ENCODE data around the gene BUB1B. TPM values are rescaled to one million over a fixed set of nuclear protein-coding genes. Genes with fewer than 3 reads are reported as not detected.
A peak's percentile ranks its signal among the peaks of the same experiment; 100 is the strongest.
"Not testable (repeated sequence)": the region's sequence is repeated elsewhere in the genome, so short reads cannot be mapped to it uniquely, and the experiment has no call there.

The BUB1B gene
- 0.85 TPM for total RNA-seq
- long read RNA-seq, partial matches to known transcripts: 0 of 2 reads
- long read RNA-seq, other reads (novel, unspliced or antisense): 1 of 2 reads

DNA sequence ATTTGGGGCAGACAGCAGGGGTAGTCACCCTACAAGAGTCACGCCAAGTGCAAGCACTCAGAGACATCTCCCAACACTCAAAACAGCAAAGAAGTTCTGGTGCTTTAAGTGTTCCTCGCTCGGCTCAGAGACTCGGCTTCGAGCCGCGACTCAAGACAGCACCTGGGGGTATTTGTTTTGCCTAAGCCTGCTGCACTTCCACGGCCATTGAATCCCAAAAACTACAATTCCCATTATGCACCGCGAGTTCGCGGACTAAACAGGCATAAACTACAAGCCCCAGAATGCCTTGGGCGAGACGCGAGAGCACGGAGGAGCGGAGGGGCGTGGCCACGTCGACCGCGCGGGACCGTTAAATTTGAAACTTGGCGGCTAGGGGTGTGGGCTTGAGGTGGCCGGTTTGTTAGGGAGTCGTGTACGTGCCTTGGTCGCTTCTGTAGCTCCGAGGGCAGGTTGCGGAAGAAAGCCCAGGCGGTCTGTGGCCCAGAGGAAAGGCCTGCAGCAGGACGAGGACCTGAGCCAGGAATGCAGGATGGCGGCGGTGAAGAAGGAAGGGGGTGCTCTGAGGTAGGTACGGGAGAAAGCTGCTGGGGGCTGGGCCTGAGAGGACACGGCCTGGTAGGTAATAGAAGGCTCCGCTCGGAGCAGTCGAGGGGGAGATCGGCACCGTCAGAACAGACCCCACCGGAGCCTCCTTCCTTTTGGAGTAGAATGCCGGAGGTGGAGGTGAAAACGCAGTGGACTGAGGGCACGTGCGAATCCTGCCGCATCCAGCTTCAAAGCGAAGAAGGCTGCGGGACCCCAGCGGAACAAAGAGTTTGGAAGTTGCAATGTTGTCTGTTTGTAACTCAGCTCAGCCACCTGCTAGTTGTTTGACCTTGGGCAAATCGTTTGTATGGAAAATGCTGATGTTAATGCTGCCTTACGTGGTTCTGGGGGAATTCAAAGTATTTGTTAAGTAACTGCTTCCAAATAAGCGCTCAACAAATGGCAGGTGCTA, at the start of gene BUB1B:
TSS of gene BUB1B (plus strand) at position 381 of the 1,000 bp plus-strand sequence. CDS start at position 533, 152 bp downstream.
- DNase-seq: peak; percentile 89
- peak within 1 kb of the TSS; percentile 75 for H3K4me3 ChIP-seq
- no peaks in the 10 kb centered on the region for H3K36me3 ChIP-seq
- no peaks in the 10 kb centered on the region for H3K27me3 ChIP-seq (ENCODE audit: low read depth)
- no peaks in the 10 kb centered on the region for H3K9me3 ChIP-seq (replicated peaks)
- TF ChIP-seq, protein P1, sequence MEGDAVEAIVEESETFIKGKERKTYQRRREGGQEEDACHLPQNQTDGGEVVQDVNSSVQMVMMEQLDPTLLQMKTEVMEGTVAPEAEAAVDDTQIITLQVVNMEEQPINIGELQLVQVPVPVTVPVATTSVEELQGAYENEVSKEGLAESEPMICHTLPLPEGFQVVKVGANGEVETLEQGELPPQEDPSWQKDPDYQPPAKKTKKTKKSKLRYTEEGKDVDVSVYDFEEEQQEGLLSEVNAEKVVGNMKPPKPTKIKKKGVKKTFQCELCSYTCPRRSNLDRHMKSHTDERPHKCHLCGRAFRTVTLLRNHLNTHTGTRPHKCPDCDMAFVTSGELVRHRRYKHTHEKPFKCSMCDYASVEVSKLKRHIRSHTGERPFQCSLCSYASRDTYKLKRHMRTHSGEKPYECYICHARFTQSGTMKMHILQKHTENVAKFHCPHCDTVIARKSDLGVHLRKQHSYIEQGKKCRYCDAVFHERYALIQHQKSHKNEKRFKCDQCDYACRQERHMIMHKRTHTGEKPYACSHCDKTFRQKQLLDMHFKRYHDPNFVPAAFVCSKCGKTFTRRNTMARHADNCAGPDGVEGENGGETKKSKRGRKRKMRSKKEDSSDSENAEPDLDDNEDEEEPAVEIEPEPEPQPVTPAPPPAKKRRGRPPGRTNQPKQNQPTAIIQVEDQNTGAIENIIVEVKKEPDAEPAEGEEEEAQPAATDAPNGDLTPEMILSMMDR (IDR thresholded peaks at IDR 0.05; ENCODE audit: borderline replicate concordance): no peak
- intact Hi-C loops (cut with micrococcal nuclease): no loop called here
- peaks cover 12% of the 10 kb centered on the region for H3K4me1 ChIP-seq
- H3K27ac ChIP-seq (replicated peaks): no peak within 1 kb of the TSS

GRCh38 chr15:40111888-40112287, 49.0 kb upstream of the BUB1B start:
- DNase-seq: no peak
- Histone ChIP-seq H3K27ac (replicated peaks) (no peak overlapping the region), H3K27me3 (ENCODE audit: low read depth) (peaks cover 13% of the 10 kb centered on the region), H3K36me3 (no peaks in the 10 kb centered on the region), H3K4me1 (peaks cover 24% of the 10 kb centered on the region), H3K4me3 (no peak overlapping the region), H3K9me3 (replicated peaks) (no peaks in the 10 kb centered on the region)
- intact Hi-C loops (cut with micrococcal nuclease): no loop called here
- TF ChIP-seq, protein P1 (IDR thresholded peaks at IDR 0.05; ENCODE audit: borderline replicate concordance): no peak

GRCh38 chr15:40112789-40113188, 48.1 kb upstream of the BUB1B start:
- TF ChIP-seq, protein P1 (IDR thresholded peaks at IDR 0.05; ENCODE audit: borderline replicate concordance): no peak
- Histone ChIP-seq H3K27me3 (ENCODE audit: low read depth) (peaks cover 13% of the 10 kb centered on the region), H3K9me3 (replicated peaks) (no peaks in the 10 kb centered on the region), H3K36me3 (no peaks in the 10 kb centered on the region), H3K4me1 (peaks cover 17% of the 10 kb centered on the region), H3K27ac (replicated peaks) (no peak overlapping the region), H3K4me3 (no peak overlapping the region)
- intact Hi-C loops (cut with micrococcal nuclease): no loop called here
- DNase-seq: no peak

- no peak overlapping the region for H3K4me3 ChIP-seq
- H3K27ac ChIP-seq (replicated peaks): no peak overlapping the region
- peaks cover 13% of the 10 kb centered on the region for H3K27me3 ChIP-seq (ENCODE audit: low read depth)
- intact Hi-C loops (cut with micrococcal nuclease): no loop called here
- H3K9me3 ChIP-seq (replicated peaks): no peaks in the 10 kb centered on the region
- H3K36me3 ChIP-seq: no peaks in the 10 kb centered on the region
- no peak for DNase-seq
- TF ChIP-seq, protein P1 (IDR thresholded peaks at IDR 0.05; ENCODE audit: borderline replicate concordance): no peak
- peaks cover 5% of the 10 kb centered on the region for H3K4me1 ChIP-seq
Observed at GRCh38 chr15:40114218-40114617, 46.7 kb upstream of the BUB1B start.

GRCh38 chr15:40115106-40115505, 45.8 kb upstream of the BUB1B start:
- DNase-seq; H3K9me3 ChIP-seq (replicated peaks); H3K27ac ChIP-seq (replicated peaks); H3K4me3 ChIP-seq; H3K4me1 ChIP-seq; intact Hi-C loops (cut with micrococcal nuclease); H3K36me3 ChIP-seq: not testable (repeated sequence)
- peaks cover 13% of the 10 kb centered on the region for H3K27me3 ChIP-seq (ENCODE audit: low read depth)

DNA sequence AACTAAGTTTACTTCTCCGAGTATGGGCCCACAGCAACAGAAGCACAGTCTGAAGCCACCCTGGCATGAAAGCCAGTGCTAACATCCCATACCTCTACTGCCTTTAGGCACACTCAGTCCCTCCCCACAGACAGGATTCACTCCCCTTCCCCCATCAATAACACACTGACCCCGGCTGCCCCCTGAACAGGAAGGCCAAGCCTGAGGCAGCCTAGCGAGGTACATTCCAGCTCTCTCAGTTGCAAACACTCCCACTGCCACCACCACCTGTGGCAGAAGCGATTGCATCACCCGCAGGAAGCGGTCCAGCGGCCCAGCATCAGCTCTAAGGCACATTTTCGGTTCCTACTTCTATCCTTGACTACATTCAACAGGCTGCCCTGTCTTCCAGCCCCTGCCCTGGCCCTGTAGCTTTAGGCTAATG, 45.2 kb upstream of the BUB1B start:
- no peak for DNase-seq
- intact Hi-C loops (cut with micrococcal nuclease): no loop called here
- TF ChIP-seq, protein P1 (IDR thresholded peaks at IDR 0.05; ENCODE audit: borderline replicate concordance): no peak
- H3K4me3 ChIP-seq: no peak overlapping the region
- no peak overlapping the region for H3K27ac ChIP-seq (replicated peaks)
- no peaks in the 10 kb centered on the region for H3K4me1 ChIP-seq
- H3K36me3 ChIP-seq: no peaks in the 10 kb centered on the region
- no peaks in the 10 kb centered on the region for H3K9me3 ChIP-seq (replicated peaks)
- peaks cover 13% of the 10 kb centered on the region for H3K27me3 ChIP-seq (ENCODE audit: low read depth)

All from left ventricle myocardium inferior (tissue), 1 donor.